Astrocyte (in vitro differentiated cells and primary cell): ENCODE measurements around the gene TNNI3. TPM values are rescaled to one million over a fixed set of nuclear protein-coding genes. Genes with fewer than 3 reads are reported as not detected.

Source experiments
- DNase-seq: peaks from one replicate; pipeline ENCODE4 v3.0.0-alpha.2; 2010; ENCODE audit warnings: low read depth
- FAIRE-seq: peaks from 2 replicates; lab custom pipeline; 2011; peaks lifted over from hg19 to GRCh38; lab: Jason Lieb, UNC
- H2AFZ ChIP-seq: 2 replicates; pipeline ENCODE4 v1.6.0; 2012; ENCODE audit warnings: low read depth, low read length, inconsistent platforms
- H3K27ac ChIP-seq: 2 replicates; pipeline ENCODE4 v1.5.1; 2011; ENCODE audit warnings: low read depth, low read length, inconsistent platforms
- H3K27me3 ChIP-seq: 2 replicates; pipeline ENCODE4 v1.6.0; 2011; ENCODE audit warnings: low read length, inconsistent platforms; ENCODE audit not compliant: insufficient read depth
- H3K36me3 ChIP-seq: 2 replicates; pipeline ENCODE4 v1.5.1; 2011; ENCODE audit warnings: low read length, inconsistent platforms; ENCODE audit not compliant: insufficient read depth
- H3K4me1 ChIP-seq: 2 replicates; pipeline ENCODE4 v1.5.1; 2011; ENCODE audit warnings: low read length, inconsistent platforms; ENCODE audit not compliant: insufficient read depth
- H3K4me2 ChIP-seq: 2 replicates; pipeline ENCODE4 v1.6.0; 2012; ENCODE audit warnings: low read length, inconsistent platforms
- H3K4me3 ChIP-seq: 2 replicates; pipeline ENCODE4 v1.5.1; 2011; ENCODE audit warnings: low read depth, mild to moderate bottlenecking, low read length, inconsistent platforms; ENCODE audit not compliant: insufficient read depth
- H3K79me2 ChIP-seq: 2 replicates; pipeline ENCODE4 v1.6.0; 2012; ENCODE audit warnings: mild to moderate bottlenecking, low read length, inconsistent platforms; ENCODE audit not compliant: insufficient read depth
- H3K9ac ChIP-seq: 2 replicates; pipeline ENCODE4 v1.6.0; 2012; ENCODE audit warnings: mild to moderate bottlenecking, low read length, inconsistent platforms
- H3K9me3 ChIP-seq: 2 replicates; pipeline ENCODE4 v1.5.1; 2012; ENCODE audit warnings: low read depth, mild to moderate bottlenecking, low read length, inconsistent platforms; ENCODE audit not compliant: insufficient read depth
- H4K20me1 ChIP-seq: 2 replicates; pipeline ENCODE4 v1.6.0; 2012; ENCODE audit warnings: low read length, inconsistent platforms; ENCODE audit not compliant: insufficient read depth
- H3K27ac Mint-ChIP-seq: one replicate; pipeline ENCODE4 v1.8.0; 2021; ENCODE audit warnings: mild to moderate bottlenecking, mixed read lengths; ENCODE audit not compliant: unreplicated experiment
- H3K27me3 Mint-ChIP-seq: one replicate; pipeline ENCODE4 v1.8.0; 2021; ENCODE audit warnings: low read depth, mixed read lengths; ENCODE audit not compliant: unreplicated experiment
- H3K36me3 Mint-ChIP-seq: one replicate; pipeline ENCODE4 v1.8.0; 2021; ENCODE audit warnings: low read depth, mixed read lengths; ENCODE audit not compliant: unreplicated experiment
- H3K4me1 Mint-ChIP-seq: one replicate; pipeline ENCODE4 v1.8.0; 2021; ENCODE audit warnings: low read depth, mixed read lengths; ENCODE audit not compliant: unreplicated experiment
- H3K4me3 Mint-ChIP-seq: one replicate; pipeline ENCODE4 v1.8.0; 2021; ENCODE audit warnings: mild to moderate bottlenecking, moderate library complexity, mixed read lengths; ENCODE audit not compliant: unreplicated experiment
- H3K9me3 Mint-ChIP-seq: one replicate; pipeline ENCODE4 v1.8.0; 2021; ENCODE audit warnings: mild to moderate bottlenecking, mixed read lengths; ENCODE audit not compliant: unreplicated experiment
- EZH2 ChIP-seq: IDR thresholded peaks from 2 replicates; pipeline ENCODE4 v1.6.1; 2012; ENCODE audit warnings: mild to moderate bottlenecking, low read length, inconsistent platforms; ENCODE audit not compliant: insufficient read depth
- total RNA-seq: library from RNA; stranded (reverse); gene quantifications from 2 replicates; pipeline ENCODE4 v1.2.1, GENCODE V29; 2021
- TF ChIP-seq, protein P1 (sequence below): IDR thresholded peaks from 2 replicates; pipeline ENCODE4 v1.5.1; 2011; ENCODE audit warnings: low read depth, mild to moderate bottlenecking, inconsistent platforms, low read length, moderate library complexity; ENCODE audit not compliant: insufficient read depth

TNNI3 gene
- total RNA-seq, 1 donor from 2014 or later = not detected

DNA sequence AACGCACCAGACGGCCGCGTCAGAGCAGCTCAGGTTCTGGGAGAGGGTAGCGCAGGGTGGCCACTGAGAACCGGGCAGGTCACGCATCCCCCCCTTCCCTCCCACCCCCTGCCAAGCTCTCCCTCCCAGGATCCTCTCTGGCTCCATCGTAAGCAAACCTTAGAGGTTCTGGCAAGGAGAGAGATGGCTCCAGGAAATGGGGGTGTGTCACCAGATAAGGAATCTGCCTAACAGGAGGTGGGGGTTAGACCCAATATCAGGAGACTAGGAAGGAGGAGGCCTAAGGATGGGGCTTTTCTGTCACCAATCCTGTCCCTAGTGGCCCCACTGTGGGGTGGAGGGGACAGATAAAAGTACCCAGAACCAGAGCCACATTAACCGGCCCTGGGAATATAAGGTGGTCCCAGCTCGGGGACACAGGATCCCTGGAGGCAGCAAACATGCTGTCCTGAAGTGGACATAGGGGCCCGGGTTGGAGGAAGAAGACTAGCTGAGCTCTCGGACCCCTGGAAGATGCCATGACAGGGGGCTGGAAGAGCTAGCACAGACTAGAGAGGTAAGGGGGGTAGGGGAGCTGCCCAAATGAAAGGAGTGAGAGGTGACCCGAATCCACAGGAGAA lies 42.0 kb downstream of the TNNI3 start:
- H3K4me3 Mint-ChIP-seq = peak overlapping the region; percentile 98
- peak overlapping the region; percentile 86 for H3K4me3 ChIP-seq
- H3K27me3 ChIP-seq = no peaks in the 10 kb centered on the region
- H3K36me3 ChIP-seq = no peaks in the 10 kb centered on the region
- H3K9me3 ChIP-seq = no peaks in the 10 kb centered on the region
- H3K9ac ChIP-seq = peak overlapping the region; percentile 99
- no peaks in the 10 kb centered on the region for H3K36me3 Mint-ChIP-seq
- H3K79me2 ChIP-seq = peaks cover 61% of the 10 kb centered on the region
- no peak overlapping the region for H2AFZ ChIP-seq
- DNase-seq = peak; percentile 40
- FAIRE-seq = no peak
- H3K27ac ChIP-seq = peak overlapping the region; percentile 83
- peaks cover 40% of the 10 kb centered on the region for H3K4me1 ChIP-seq
- H3K4me2 ChIP-seq = peak overlapping the region; percentile 100
- peak overlapping the region; percentile 97 for H3K27ac Mint-ChIP-seq
- no peak for TF ChIP-seq EZH2
- TF ChIP-seq, protein P1, sequence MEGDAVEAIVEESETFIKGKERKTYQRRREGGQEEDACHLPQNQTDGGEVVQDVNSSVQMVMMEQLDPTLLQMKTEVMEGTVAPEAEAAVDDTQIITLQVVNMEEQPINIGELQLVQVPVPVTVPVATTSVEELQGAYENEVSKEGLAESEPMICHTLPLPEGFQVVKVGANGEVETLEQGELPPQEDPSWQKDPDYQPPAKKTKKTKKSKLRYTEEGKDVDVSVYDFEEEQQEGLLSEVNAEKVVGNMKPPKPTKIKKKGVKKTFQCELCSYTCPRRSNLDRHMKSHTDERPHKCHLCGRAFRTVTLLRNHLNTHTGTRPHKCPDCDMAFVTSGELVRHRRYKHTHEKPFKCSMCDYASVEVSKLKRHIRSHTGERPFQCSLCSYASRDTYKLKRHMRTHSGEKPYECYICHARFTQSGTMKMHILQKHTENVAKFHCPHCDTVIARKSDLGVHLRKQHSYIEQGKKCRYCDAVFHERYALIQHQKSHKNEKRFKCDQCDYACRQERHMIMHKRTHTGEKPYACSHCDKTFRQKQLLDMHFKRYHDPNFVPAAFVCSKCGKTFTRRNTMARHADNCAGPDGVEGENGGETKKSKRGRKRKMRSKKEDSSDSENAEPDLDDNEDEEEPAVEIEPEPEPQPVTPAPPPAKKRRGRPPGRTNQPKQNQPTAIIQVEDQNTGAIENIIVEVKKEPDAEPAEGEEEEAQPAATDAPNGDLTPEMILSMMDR = no peak
- peaks cover 16% of the 10 kb centered on the region for H3K4me1 Mint-ChIP-seq
- no peaks in the 10 kb centered on the region for H3K9me3 Mint-ChIP-seq
- H4K20me1 ChIP-seq = peaks cover 61% of the 10 kb centered on the region
- H3K27me3 Mint-ChIP-seq = peaks cover 2% of the 10 kb centered on the region

DNA sequence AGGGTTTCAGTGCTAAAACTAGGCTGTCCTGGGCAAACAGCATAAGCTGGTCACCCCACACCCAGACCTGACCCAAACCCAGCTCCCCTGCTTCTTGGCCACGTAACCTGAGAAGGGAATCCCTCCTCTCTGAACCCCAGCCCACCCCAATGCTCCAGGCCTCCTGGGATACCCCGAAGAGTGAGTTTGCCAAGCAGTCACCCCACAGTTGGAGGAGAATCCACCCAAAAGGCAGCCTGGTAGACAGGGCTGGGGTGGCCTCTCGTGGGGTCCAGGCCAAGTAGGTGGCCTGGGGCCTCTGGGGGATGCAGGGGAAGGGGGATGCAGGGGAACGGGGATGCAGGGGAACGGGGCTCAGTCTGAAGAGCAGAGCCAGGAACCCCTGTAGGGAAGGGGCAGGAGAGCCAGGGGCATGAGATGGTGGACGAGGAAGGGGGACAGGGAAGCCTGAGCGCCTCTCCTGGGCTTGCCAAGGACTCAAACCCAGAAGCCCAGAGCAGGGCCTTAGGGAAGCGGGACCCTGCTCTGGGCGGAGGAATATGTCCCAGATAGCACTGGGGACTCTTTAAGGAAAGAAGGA lies 42.9 kb downstream of the TNNI3 start:
- no peak for TF ChIP-seq EZH2
- TF ChIP-seq, protein P1 = no peak
- DNase-seq (no peak), FAIRE-seq (no peak)
- Mint-ChIP-seq H3K36me3 (no peaks in the 10 kb centered on the region), H3K27me3 (no peaks in the 10 kb centered on the region), H3K4me1 (peaks cover 16% of the 10 kb centered on the region), H3K4me3 (peak overlapping the region; percentile 73), H3K27ac (no peak overlapping the region), H3K9me3 (no peaks in the 10 kb centered on the region)
- H4K20me1 ChIP-seq = peaks cover 70% of the 10 kb centered on the region
- H3K4me2 ChIP-seq = peak overlapping the region; percentile 100
- H3K27ac ChIP-seq = peak overlapping the region; percentile 64
- H3K36me3 ChIP-seq = no peaks in the 10 kb centered on the region
- H3K9me3 ChIP-seq = no peaks in the 10 kb centered on the region
- no peak overlapping the region for H2AFZ ChIP-seq
- H3K4me1 ChIP-seq = peaks cover 40% of the 10 kb centered on the region
- peak overlapping the region; percentile 81 for H3K9ac ChIP-seq
- no peaks in the 10 kb centered on the region for H3K27me3 ChIP-seq
- H3K79me2 ChIP-seq = peaks cover 70% of the 10 kb centered on the region
- no peak overlapping the region for H3K4me3 ChIP-seq

DNA sequence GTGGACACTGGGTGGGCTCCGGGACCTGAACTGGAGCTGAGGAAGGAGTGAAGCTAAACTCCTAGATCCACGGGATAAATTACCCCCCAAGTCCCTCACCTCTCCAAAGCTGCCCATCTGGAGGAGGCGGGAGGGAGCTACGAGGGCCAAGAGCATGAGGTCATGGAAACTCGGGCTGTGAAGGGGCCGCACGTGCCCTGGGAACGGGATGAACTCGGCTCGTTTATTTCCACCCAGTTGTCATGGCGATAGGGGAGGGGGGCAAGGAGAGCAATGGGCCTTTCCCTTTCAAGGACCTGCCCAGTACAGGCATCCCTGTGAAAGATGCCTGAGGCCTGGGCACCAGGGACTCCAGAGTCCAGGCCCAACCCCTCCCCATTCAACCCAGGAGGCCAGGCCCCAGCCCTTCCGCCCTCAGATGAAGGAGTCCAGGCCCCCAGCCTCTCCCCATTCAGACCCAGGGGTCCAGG lies 43.9 kb downstream of the TNNI3 start:
- H3K4me1 ChIP-seq = peaks cover 39% of the 10 kb centered on the region
- DNase-seq = peak; percentile 78
- H4K20me1 ChIP-seq = peaks cover 81% of the 10 kb centered on the region
- Mint-ChIP-seq H3K4me3 (peak overlapping the region; percentile 68), H3K4me1 (peaks cover 16% of the 10 kb centered on the region), H3K9me3 (no peaks in the 10 kb centered on the region), H3K27ac (peak overlapping the region; percentile 92), H3K27me3 (no peaks in the 10 kb centered on the region), H3K36me3 (no peaks in the 10 kb centered on the region)
- no peak overlapping the region for H3K4me3 ChIP-seq
- H3K36me3 ChIP-seq = no peaks in the 10 kb centered on the region
- no peak for TF ChIP-seq EZH2
- TF ChIP-seq, protein P1 = no peak
- FAIRE-seq = no peak
- H3K9ac ChIP-seq = peak overlapping the region; percentile 81
- H2AFZ ChIP-seq = no peak overlapping the region
- H3K27me3 ChIP-seq = no peaks in the 10 kb centered on the region
- H3K79me2 ChIP-seq = peaks cover 78% of the 10 kb centered on the region
- peak overlapping the region; percentile 85 for H3K27ac ChIP-seq
- H3K9me3 ChIP-seq = no peaks in the 10 kb centered on the region
- H3K4me2 ChIP-seq = peak overlapping the region; percentile 64
